Stimulated activated CD4-positive, alpha-beta T cell treated with anti-CD3 and anti-CD28 coated beads, Interleukin-2, amount 100 ng/mL, for 24 hours (primary cell): ENCODE results near the gene GARIN5B.
"Not testable (repeated sequence)": the region's sequence is repeated elsewhere in the genome, so short reads cannot be mapped to it uniquely, and the experiment has no call there.

Experiments used
- DNase-seq, 2 donors: peaks; one replicate each; pipeline ENCODE4 v3.0.0-alpha.2; 2020

The GARIN5B gene

GRCh38 chr19:55346725-55347441 lies 16.2 kb downstream of the GARIN5B start:
- DNase-seq, result no peak

DNA sequence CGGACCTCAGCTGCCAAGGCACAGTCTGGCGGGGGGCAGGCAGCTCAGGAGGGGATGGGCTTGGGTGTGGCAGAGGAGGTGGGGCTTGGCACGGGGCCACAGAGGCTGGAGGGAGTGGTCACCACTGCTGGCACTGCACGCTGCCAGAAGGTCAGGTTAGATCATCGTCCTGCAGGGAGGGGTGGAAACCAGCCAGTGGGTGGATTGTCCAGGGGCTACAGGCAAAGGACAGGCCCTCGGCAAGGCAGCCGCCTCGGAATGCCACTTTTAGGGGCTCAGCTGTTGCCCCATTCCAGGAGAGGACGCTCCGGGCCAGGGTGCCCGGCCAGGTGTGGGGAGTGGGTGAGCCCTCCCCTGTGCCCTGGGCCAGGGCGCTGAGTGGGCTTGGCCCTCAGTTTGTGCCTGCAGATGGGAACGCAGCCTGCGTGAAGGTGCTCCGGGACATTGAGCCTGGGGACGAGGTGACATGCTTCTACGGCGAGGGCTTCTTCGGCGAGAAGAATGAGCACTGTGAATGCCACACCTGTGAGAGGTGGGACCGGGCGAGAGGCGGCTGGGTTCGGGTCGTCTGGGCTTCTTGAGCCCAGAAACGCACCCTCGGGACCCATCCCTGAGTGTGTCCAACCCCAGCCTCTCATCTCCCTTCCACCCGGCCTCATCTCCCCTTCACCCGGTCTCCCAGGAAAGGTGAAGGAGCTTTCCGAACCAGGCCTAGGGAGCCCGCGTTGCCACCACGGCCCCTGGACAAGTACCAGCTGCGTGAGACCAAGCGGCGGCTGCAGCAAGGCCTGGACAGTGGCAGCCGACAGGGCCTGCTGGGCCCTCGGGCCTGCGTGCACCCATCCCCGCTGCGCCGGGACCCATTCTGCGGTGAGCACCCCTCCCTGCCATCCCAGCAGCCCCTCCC lies 17.0 kb downstream of the GARIN5B start:
- no peak for DNase-seq

DNA sequence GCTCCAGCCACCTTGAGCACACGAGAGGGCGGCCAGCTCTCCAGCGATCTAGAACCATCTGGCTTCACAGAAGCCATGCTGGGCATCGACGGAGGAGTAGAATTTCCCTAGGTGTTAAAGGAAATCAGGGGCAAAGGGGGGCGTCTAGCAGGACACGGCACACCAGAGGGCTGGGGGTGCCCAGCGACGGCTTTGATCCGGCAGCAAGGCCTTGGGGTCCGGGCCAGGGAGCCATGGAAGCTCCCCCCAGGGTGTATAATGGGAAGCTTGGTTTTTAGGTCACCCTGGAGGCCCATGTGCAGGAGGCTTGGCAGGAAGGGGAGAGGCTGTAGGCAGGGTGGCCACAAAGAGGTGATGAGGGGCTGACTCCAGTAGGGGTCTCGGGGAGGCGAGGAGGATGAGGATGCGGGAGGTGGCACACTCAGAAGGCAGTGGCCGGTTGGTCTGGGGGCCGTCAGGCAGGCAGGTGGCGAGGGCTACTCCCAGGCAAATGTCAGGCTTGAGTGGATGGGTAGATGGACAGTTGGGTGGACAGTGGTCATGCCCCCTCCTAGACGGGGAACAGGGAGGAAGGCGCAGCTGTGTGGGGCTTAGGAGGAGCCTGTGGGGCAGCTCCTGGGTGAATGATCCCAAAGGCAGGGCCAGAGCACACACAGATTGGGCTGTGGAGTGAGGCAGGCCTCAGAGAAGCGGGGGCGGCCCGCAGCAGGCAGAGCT lies 17.8 kb downstream of the GARIN5B start:
- DNase-seq, result no peak

- DNase-seq, result no peak
Observed at GRCh38 chr19:55344444-55344843, 18.6 kb downstream of the GARIN5B start.

DNA sequence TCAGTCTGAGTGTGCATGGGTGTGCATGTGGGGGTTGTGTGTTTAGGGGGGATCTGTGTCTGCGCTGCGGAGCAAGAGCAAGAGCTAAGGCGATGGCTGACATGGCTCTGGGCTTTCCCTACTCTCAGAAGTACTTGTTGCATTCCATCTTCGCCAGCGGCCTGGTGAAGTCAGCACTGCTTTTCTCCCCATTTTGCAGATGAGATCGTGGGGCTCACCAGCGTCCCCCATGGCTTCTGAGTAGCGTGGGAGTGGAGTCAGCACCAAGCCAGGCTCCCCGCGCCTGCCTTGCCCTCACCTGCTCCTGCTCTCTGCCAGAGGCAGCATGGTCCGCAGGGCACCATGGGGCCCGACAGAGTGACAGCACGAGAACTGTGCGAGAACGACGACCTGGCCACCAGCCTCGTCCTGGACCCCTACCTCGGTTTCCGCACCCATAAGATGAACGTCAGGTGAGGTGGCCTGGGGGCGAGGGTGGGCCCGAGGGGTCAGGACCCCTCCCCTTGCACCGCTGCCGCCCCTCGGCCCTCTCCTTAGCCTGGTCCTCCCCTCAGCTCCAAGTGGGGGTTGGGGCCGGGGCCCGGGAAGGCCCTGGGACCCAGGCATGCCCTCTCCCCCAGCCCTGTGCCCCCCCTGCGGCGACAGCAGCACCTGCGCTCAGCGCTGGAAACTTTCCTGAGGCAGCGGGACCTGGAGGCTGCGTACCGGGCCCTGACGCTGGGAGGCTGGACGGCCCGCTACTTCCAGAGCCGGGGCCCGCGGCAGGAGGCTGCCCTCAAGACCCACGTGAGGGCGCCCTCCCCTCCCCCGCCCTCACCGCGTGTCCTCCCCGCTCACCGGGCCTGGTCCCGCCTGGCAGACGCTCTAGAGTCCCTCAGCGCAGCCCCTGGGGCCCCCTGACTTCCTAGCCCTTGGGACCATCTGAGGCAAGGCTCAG lies 21.2 kb downstream of the GARIN5B start:
- DNase-seq, result no peak

- DNase-seq, result peak; percentile 65 to 80
Observed at GRCh38 chr19:55341171-55341588, 21.9 kb downstream of the GARIN5B start.

- peak in 1 of 2 donors; percentile 26 for DNase-seq
Observed at GRCh38 chr19:55340784-55341147, 22.3 kb downstream of the GARIN5B start.

- DNase-seq, result peak in 1 of 2 donors; percentile 28
Observed at GRCh38 chr19:55339889-55340783, 22.9 kb downstream of the GARIN5B start.

GRCh38 chr19:55339105-55339888 lies 23.8 kb downstream of the GARIN5B start, which contains the start of gene KMT5C:
Gene KMT5C, plus strand, starts transcription at chr19:55339876. Its CDS starts 2,061 bp downstream, at chr19:55341937.
- peak; percentile 100 for DNase-seq

DNA sequence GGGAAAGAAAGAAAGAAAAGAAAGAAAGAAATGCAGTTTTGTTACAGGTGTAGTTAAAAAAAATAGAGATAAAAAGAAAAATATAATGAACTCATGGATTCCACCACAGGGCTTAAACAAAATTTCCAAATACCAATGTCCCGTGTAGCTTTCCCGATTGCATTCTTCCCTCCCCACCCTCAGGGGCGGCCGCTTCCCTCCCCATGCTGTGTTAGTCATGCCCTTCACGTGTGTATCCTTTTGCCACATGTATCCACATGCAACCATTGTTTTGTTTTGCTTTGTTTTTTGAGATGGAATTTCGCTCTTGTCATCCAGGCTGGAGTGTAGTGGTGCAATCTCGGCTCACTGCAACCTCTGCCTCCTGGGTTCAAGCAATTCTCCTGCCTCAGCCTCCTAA lies 27.0 kb downstream of the GARIN5B start:
- no peak for DNase-seq

DNA sequence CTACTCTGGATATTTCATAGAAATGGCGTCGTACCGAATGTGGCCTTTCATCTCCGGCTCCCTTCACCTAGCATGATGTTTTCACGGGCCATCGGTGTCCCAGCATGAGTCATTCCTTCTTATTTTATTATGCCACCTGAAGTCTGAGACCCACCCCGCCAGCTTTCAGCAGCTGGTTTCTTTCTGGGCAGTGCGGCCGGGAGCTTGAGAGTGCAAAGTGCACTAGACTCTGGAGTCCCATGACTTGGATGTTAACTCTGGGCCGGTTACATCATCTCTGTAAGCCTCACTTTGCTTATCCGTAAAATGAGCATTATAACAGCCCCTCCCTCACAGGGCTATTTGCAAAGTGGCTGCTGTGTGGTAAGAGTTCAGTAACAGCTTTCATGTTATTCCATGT lies 29.2 kb downstream of the GARIN5B start:
- no peak for DNase-seq

- not testable (repeated sequence) for DNase-seq
Observed at GRCh38 chr19:55329791-55330190, 33.3 kb downstream of the GARIN5B start.

DNA sequence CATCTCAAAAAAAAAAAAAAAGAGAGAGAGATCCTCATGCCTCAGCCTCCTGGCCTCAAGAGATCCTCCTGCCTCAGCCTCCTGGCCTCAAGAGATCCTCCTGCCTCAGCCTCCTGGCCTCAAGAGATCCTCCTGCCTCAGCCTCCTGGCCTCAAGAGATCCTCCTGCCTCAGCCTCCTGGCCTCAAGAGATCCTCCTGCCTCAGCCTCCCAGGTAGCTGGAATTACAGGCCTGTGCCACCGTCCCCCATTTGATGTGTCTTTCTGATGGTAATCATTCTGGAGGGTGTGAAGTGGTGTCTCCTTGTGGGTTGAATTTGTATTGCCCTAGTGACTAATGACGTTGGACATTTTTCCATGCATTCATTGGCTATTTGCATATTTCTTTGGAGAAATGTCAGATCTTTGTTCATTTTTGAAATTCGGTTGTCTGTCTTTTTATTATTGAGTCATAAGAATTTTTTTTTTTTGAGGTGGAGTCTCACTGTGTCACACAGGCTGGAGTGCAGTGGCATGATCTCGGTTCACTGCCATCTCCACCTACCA lies 34.2 kb downstream of the GARIN5B start:
- DNase-seq, result not testable (repeated sequence)

DNA sequence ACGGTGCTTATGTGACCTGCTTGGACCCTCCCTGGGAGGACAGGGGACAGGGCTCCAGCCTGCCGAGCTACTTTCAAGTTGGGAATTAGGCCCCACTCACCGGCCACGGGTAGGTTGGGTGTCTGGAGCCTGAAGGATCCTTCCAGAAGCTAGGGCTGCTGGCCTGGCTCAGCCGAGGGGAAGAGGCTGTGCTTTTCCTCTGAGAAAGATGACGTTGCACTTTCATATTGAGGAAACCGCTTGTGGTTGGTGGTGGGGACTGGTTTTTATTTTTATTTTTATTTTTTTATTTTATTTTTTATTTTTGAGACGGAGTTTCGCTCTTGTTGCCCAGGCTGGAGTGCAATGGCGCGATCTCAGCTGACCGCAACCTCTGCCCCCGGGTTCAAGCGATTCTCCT lies 37.9 kb downstream of the GARIN5B start, which contains the start of gene TMEM150B:
Gene TMEM150B (minus strand): TSS at position 170 of the 400 bp plus-strand sequence. CDS start 4,305 bp downstream, outside the sequence.
- no peak for DNase-seq

DNA sequence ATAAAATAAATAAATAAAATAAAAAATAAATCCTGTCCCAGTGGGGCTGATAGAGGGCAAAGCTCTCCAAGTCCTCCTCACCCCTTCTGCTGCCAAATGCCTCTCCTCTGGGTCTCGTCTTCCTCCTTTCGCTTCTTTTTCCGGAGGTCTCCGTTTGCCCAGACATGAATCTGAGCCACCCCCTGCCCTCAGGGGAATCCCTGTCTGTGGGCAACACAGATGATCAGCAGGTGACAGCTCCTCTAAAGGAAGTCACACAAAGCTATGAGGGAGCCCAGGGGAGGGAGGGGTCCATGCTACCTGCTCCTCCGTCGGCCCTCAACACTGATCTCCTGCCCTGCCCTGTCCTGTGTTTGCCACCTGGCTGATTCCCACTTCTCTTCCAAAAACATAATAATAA lies 38.4 kb downstream of the GARIN5B start:
- no peak for DNase-seq

- DNase-seq, result no peak
Observed at GRCh38 chr19:55322204-55322885, 40.7 kb downstream of the GARIN5B start.

DNA sequence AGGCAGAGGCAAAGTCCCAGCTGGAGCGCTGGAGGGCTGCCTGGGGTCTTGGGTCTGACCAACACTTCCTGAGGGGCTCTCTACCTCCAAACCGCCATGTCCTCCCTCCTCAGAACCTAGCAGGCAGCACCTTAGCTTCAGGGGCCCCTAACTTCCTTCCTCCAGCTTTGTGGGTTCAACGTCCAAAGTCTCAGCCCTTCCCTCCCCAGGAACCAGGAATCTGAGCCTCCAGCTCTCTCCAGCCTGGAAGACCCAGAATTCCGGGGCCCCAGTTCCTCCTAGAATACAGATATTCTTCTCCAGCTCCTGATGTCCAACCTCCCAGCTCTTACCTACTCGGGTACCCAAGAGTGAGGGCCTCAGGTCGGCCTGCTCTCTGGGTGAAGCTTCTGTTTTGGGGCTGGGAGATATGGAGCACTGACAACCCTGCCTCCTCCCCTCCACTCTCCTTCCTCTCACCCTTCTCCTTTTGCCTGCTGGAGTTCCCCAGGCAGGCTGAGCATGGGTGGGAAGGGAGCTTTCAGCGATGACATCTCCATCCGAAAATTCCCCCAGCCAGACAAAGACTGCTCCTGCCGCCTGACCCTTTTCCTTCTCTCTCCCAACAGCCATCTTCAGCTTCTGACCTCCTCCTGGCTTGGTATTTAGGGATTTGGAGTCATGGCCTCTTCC lies 41.5 kb downstream of the GARIN5B start:
- no peak for DNase-seq

DNA sequence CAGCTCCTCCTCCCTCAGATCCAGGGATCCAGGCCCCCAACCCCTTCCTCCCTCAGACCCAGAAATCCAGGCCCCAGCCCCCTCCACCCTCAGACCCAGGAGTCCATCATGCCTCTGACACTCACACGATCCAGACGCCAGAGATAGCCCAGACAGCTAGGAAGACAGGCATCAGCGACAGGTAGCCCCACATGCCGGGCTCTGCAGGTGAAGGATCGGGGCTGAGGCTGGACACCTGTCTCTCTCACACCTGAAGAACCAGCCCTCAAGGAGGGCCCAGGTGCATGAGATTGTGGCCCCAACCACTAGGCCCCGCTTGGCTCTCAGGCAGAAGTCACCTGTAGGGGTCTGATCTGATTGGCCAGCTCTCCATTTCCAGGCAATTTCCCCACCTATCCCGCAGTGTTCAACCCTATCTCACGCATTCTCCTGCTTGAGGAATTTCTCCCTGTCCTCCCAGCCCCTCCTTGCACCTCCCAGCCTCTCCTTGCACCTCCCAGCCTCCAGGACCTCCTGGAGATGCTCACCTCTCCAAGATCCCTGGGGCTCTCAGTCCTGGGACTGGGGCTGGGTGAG lies 42.1 kb downstream of the GARIN5B start:
- no peak for DNase-seq
